NK-92 treated with Interleukin-12 subunit alpha and Interleukin-12 subunit beta, amount 100 ng/mL, for 24 hours (cell line): Measurements from ENCODE around the gene RPS16.

Experiments used
- DNase-seq: peaks from one replicate; lab custom pipeline; 2025; lab: John Stamatoyannopoulos, UW

Gene RPS16

GRCh38 chr19:39388657-39389056 lies 47.1 kb downstream of the RPS16 start:
- DNase-seq, result no peak

- DNase-seq, result no peak
Observed at GRCh38 chr19:39386557-39386956, 49.2 kb downstream of the RPS16 start.

GRCh38 chr19:39385629-39386411 lies 49.9 kb downstream of the RPS16 start:
- no peak for DNase-seq

- DNase-seq, result no peak
Observed at GRCh38 chr19:39384839-39385568, 50.7 kb downstream of the RPS16 start.
